Measurements from ENCODE around the gene SORCS1.

SORCS1 gene

DNA sequence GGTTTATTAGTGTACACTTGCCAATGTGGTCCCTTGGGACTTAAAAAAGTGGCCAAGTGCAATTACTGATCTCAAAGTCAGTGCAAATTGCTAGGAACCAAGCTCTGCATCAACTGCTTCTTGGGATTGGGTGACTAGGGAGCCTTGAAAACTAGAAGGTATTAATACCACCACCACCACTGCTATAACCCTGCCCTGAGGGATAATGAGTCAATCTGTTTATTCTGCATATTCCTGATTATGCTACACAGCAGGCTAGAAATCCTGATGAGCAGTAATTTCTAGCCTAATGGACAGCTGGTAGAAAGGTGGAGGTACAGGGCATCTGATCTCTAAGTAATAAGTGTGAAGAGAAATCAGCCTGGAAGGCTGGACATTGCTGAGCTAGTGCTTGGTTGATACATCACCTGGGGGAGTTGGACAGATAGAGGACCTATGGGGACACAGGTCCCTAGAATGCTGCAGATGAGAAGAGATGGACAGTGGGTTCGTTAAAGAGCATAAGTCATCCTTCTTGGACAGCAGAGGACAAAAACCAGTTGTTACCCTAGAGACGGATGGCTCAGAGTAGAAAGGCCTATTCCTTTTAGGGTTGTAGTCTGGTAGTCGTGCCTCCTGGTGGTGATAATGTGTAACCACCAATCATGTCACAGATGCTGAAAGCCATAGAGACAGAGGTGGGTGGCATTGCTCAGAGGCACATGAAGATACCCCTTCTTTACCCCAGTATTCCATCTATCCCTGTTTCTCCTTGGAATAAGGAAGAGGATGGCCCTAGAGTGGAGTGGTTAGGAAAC is 554.8 kb downstream of the SORCS1 start:
- in situ Hi-C loops (cut with MboI; ENCODE audit: low pct_unique_long_range_greater_than_20kb, low sequenced_read_pairs) = no loop called here
- no peak for DNase-seq

DNA sequence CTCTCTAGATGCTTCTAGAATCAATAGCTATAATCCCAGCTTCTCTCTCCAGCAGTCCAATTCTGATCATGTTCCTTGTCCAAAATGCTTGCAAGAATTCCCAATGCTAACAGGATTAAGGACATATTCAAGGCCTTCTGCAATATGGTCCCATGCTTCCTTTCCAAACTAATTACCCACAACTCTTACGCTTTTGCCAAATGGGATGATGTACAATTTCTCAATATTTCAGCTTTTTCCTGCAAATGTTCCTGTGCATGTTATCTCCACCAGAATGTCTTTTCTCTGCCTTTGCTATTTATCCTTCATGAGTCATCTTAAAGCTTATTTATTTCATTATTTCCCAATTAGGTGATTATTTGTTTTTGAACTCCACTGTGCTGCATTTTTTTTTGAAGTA is 556.4 kb downstream of the SORCS1 start:
- DNase-seq = no peak
- in situ Hi-C loops (cut with MboI; ENCODE audit: low pct_unique_long_range_greater_than_20kb, low sequenced_read_pairs) = no loop called here

DNA sequence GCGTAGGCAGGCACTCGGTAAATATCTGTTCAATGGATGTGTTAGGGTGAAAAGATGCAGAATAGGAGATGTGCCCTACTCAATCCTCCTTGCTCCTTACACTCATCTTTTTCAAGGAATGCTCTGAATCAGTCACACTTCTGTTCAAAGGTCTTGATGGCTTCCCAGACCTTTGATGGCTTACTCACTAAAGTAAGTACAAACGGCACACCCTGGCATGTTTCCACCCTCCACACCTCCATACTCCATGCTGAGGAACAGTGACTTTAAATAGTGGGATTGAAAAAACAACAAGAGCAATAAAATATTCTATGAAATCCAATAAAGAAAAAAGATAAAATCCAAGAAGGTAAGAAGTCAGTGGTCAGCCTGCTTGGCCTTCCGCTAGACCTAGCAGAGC is 569.2 kb downstream of the SORCS1 start:
- no peak for DNase-seq
- in situ Hi-C loops (cut with MboI; ENCODE audit: low pct_unique_long_range_greater_than_20kb, low sequenced_read_pairs) = no loop called here

DNA sequence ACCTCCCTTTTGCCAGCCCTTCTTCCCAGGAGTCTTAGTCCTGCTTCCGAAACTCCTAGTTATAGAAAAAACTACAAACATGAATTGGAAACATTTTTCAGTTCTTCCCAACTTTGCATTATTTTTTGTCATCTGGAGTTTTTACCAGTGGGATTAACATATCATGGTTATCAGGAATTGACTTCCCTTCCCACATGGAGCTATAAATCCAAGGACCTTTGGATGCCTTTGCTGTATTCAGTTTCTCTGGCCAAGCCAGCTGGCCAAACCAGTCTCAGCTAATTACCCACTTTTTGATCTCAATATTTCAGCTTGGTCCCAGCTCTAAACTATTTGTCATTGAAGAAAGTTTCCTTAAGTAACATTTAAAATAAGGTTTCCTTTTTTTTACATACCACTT is 570.6 kb downstream of the SORCS1 start:
- in situ Hi-C loops (cut with MboI; ENCODE audit: low pct_unique_long_range_greater_than_20kb, low sequenced_read_pairs) = no loop called here
- DNase-seq = no peak

DNA sequence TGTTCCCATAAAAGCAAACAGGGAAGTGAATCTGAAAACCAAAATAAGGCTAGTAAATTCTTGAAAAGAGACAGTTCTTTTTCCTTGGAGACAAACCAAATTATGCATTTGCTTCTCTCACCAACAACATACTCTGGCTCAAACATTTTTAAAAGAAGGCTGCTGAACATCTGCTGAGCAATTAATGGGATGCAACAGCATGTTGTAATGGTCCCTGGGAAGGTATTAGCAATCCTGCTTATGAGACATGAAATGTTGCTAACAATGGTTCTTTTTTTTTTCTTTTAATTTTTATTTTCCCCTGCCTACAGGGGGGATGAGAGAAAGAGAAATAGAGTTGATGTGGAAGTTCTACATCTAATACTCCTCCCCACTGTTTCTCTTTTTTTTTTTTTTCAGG is 572.1 kb downstream of the SORCS1 start:
- no peak for DNase-seq
- in situ Hi-C loops (cut with MboI; ENCODE audit: low pct_unique_long_range_greater_than_20kb, low sequenced_read_pairs) = no loop called here

DNA sequence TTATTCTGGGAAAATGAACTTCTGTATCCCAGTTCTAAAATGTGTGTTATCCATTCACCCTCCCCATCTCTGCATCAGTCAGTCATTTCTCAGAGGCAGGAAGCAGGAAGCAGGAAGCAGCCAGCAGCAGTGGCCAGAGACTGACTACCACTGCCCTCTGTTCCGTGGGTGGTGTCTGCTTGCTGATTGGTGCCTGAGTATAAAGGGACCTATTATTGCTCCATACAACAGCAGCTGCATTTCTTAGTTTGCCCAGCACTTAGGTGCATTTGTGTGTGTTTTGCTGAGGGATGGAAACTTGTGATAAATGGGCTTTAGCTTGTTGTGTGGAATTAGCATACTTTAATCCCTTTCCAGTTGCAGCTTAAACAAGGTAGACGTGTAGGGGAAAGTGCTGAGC is 582.2 kb downstream of the SORCS1 start:
- no peak for DNase-seq
- in situ Hi-C loops (cut with MboI; ENCODE audit: low pct_unique_long_range_greater_than_20kb, low sequenced_read_pairs) = no loop called here

DNA sequence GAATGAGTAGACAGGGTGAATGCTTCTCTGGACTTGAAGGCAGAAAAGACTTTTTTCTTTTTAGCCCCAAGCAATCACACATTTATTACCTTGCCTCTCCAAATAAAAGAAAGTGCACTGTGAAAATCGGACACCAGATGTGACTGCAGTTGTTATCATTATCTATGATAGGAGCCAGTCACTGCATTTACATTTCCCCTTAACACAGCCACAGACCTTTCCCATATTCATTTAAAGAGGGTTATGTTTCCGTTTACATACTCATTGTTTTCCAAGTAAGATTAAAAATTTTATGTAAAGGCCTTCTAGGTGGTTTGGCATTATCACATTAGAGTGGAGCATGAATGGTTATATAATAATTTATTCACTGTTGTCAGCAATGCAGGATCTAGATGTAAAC is 586.8 kb downstream of the SORCS1 start:
- in situ Hi-C loops (cut with MboI; ENCODE audit: low pct_unique_long_range_greater_than_20kb, low sequenced_read_pairs) = no loop called here
- DNase-seq = no peak

DNA sequence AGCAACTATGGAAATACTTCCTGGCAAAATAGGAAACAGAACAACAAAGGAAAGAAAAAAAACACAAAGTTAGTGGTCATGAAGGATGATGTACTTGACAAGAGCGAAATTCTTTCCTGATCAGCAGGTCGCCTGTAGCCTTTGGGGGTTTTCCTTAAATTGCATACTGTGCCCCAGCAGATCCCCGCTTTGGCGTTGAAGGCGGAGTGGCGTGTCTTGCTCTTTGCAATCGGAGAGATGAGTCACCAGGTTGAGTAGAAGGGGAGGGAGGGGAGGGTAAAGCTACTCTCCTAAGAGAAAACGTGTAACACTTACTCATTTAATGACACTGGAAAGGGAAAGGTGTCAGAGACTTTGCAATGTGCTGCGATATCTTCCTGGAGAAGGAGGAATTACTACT is 587.2 kb downstream of the SORCS1 start:
- no peak for DNase-seq
- in situ Hi-C loops (cut with MboI; ENCODE audit: low pct_unique_long_range_greater_than_20kb, low sequenced_read_pairs) = no loop called here

DNA sequence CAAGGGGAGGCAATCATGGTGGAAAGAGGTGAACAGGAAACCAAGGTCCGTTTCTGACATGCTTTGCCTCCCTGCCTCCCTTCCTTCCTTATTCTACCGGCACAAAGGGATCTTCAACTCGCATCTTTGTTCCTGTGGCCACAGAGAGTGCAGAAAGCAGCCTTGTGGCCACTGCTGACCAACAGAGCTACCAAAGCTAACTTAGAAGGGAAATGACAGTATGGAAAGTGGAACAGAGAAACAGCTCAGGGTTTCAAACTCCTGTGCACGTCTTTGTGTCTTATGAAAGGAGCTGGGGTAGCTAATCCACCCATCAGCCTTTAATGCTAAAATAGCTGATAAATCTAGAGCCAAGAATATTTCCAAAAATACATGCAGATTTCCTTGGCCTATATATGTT is 588.0 kb downstream of the SORCS1 start:
- in situ Hi-C loops (cut with MboI; ENCODE audit: low pct_unique_long_range_greater_than_20kb, low sequenced_read_pairs) = no loop called here
- no peak for DNase-seq

DNA sequence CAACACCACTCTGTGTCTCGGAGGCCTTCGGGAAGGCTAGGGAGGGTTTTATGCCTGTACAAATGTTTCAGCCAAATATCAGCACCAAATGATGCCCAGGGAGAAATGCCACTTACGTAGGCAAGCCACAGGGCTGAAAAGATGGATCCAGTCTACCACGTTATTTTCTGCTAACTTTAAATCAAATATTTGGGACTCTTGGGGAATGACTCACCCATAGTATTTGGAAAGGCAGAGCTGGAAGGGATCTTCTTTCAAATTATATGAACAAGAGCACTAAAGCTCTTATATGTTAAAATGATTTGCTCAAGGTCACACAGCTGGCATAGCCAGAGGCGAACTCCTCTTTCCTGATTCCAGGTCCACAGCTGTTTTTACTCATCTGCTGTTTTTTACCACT is 591.4 kb downstream of the SORCS1 start:
- in situ Hi-C loops (cut with MboI; ENCODE audit: low pct_unique_long_range_greater_than_20kb, low sequenced_read_pairs) = no loop called here

DNA sequence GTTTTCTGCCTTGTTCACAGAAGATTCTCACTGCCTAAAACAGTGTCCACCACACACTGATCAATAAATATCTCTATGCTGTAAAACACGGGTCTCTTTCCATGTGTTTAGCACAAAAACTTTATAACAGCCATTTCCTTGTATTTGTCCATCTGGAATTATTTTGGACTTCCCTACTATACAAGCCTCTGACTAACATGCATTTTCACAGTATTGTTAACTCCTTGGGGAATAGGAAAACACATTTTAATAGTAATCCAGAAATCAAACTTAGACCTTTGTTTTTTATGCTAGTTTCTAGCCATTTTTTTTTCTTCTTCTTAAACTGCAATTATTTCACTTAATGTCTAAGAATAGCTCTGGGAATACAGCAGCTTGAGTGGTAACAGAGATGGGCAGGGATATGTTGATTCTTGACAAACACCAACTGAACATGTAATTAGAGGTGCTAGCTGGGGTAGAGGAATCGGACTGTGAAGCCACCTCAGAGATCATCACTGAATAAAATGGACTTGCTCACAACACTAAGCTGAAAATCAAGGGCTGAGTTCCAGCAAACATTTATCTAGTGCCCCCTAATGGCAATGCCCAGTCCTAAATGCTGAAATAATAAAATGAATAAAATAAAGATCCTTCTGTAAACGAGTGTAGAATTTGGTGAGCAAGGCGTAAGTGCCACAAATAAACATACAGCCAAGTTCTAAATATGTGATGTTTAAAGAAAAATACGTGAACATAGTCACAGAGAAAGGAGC is 593.1 kb downstream of the SORCS1 start:
- DNase-seq = peak; percentile 18
- in situ Hi-C loops (cut with MboI; ENCODE audit: low pct_unique_long_range_greater_than_20kb, low sequenced_read_pairs) = no loop called here

More for the DNA sequence above, 591.4 kb downstream of the SORCS1 start:
- DNase-seq = no peak

DNA sequence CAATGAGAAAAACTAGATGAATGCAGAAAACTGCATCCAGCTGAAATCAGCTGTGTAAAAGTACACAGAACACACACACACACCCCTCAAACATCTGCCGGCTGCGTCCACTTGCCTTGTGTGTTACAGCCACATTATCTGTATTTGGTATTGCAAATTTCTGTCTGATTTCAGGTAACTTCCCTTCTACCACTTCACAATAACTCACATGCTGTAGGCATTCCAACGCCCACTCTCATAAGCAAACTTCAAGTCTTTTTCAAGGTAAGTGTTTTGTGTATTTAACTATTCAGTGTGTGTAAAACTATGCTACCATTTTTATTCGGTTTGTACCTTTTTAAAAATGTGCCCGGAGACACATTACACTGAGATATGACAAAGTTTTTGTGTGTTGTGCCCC is 594.2 kb downstream of the SORCS1 start:
- in situ Hi-C loops (cut with MboI; ENCODE audit: low pct_unique_long_range_greater_than_20kb, low sequenced_read_pairs) = no loop called here
- DNase-seq = no peak

DNA sequence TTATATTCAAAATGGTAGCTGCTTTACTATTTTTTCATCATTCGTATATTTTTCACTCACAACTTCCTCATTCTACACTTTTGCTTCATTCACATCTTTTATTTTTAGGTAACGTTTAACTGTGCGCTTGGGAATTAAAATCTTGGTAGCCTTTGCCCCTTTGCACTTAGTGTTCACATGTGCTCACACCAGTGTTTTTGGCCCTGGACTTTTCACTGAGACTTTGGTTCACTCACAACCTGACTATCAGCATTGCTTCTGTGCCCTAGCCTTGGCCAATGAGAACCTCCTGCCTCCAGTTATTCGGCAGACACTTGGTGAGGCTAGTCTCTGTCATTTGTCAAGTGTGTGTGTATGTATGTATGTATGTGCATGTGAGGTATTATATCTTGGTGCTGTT is 596.9 kb downstream of the SORCS1 start:
- DNase-seq = no peak
- in situ Hi-C loops (cut with MboI; ENCODE audit: low pct_unique_long_range_greater_than_20kb, low sequenced_read_pairs) = no loop called here

DNA sequence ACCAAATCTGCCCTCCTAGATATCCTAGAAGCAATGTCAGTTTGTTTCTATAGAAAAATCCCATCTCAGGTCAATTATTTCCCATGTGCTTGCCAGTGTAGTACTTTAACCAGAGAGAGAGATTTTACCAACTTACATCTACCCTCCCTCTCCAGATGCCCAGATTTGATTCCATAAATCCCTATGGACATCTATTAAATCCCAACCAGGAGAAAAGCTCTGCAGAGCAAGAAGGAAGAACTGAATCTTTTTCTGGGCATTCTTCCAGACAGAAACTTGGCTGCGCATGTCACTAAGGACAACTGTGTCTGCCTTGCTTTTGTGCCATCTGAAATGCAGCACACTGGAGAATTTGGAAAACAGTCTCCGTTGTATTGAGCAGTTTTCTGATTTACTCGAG is 597.6 kb downstream of the SORCS1 start:
- in situ Hi-C loops (cut with MboI; ENCODE audit: low pct_unique_long_range_greater_than_20kb, low sequenced_read_pairs) = no loop called here
- no peak for DNase-seq

DNA sequence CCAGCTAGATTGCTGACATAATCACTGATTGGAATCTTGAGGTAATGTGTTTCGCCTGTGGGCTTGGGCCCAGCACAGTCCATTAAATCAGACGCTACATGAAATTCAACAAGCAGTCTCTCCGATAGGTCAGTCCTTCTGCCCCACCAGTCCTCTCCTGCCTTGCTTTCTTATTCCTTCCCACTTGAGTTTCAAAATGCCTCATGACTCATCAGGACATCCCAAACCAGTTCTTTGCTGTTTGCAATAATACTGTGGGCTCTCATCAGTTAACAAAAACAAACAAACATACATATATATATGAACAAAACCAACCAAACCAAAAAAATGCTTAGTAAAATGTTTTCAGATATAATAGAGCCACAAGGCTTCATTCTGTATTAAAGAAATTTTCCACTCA is 599.0 kb downstream of the SORCS1 start:
- no peak for DNase-seq

DNA sequence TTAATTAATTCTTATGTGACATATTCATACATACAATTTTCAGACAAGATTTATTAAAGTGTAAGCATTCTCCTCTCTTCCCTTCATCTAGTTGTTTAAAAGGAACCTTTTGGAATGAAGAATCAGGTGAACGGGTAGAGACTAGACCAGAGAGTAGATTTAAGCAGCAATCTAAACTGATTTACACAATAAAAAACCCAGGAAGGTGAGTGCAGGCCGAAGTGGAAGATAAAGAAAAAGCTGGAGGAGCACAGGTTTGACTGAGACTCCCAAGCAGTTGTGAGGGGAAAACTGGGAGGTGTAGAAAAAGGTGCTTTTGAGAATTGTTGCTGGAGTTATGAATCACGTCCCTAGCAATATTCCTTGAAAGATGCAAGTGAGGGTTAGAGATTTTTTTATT is 601.1 kb downstream of the SORCS1 start:
- DNase-seq = no peak
- in situ Hi-C loops (cut with MboI; ENCODE audit: low pct_unique_long_range_greater_than_20kb, low sequenced_read_pairs) = no loop called here

More for the DNA sequence above, 599.0 kb downstream of the SORCS1 start:
- in situ Hi-C loops (cut with MboI; ENCODE audit: low pct_unique_long_range_greater_than_20kb, low sequenced_read_pairs) = no loop called here

DNA sequence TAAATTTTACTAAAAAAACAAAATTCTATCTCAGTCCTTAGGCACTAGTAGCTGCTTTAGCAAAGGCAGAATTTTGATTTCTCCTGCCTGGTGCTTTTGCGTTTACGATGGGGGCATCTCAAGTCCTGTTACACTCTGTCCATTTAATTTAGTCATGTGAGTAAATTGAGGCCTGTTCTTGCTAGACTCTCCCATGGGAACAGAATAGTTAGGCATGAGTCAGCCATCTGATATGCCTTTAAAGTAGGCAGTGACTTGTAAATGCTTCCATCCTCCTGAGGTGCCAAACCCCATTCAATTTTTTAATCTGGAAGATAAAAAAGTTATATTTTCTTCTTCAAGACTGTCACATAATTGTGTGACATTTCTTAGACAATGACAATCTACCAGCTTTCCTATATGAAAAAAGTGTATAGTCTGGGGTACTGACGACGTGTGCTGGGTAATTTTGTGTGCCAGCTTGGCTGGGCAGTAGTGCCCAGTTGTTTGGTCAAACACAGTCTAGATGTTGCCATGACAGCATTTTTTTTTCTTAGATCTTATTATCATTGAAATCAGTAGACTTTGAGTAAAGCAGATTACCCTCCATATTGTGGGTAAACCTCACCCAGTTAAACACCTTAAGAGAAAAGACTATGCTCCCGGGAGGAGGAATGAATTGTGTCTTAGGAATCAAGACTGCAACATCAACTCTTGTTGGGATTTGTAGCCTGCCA is 603.4 kb downstream of the SORCS1 start:
- in situ Hi-C loops (cut with MboI; ENCODE audit: low pct_unique_long_range_greater_than_20kb, low sequenced_read_pairs) = no loop called here
- no peak for DNase-seq

DNA sequence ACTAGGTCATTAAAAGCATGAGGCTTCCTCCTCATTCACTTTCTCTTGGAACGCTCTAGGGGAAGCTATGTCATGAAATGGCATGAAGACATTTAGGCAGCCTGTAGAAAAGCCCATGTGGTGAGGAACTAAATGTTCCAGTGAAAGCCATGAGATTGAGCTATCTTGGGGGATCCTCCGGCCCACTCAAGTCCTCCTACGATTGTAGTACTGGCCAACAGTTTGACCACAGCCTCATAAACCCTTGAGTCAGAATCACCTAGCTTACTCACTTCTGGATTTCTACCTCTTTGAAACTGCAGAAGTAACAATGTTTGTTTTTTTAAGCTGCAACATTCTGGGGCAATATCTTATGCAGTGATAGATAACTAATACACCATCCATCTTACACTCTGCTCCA is 605.1 kb downstream of the SORCS1 start:
- no peak for DNase-seq
- in situ Hi-C loops (cut with MboI; ENCODE audit: low pct_unique_long_range_greater_than_20kb, low sequenced_read_pairs) = no loop called here

DNA sequence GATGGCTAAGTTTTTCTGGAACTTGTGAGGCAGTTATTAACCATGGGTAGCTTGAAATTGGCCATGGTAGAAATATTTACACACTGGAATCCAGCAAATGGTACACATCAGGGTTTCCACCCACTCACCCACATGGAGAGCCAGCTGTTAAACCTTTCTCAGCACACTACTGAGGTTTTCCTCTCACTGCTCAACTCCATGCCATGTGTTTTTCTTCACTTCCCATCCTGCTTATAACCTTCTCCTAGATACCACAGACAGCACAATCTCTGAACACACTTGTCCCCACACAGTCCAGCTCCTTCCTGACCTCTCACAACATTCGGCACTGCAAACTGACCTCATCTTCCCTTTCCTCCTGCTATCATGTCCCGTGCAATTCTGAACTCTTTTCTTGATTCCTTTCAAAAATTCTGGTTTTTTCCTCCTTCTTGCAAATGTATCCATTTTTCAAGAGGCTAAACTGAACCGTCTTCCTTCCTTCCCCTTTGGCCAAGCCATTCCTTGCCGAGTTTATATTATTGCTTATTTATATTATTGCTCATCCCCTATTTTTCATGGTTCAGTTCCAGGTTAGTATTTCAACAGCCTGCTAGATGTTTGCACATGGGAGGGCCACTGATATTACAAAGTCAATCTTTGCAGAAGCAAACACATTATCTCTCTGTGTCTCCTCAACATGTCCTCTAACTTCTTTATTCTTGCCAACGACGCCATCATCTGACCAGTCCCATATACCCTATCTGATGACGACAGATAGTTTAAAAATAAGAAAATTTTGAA is 606.4 kb downstream of the SORCS1 start:
- DNase-seq = no peak
- in situ Hi-C loops (cut with MboI; ENCODE audit: low pct_unique_long_range_greater_than_20kb, low sequenced_read_pairs) = no loop called here

Measured in KBM-7 (cell line).